ENCODE data around the gene CARMIL3.
"Not testable (repeated sequence)": the region's sequence is repeated elsewhere in the genome, so short reads cannot be mapped to it uniquely, and the experiment has no call there.

DNA sequence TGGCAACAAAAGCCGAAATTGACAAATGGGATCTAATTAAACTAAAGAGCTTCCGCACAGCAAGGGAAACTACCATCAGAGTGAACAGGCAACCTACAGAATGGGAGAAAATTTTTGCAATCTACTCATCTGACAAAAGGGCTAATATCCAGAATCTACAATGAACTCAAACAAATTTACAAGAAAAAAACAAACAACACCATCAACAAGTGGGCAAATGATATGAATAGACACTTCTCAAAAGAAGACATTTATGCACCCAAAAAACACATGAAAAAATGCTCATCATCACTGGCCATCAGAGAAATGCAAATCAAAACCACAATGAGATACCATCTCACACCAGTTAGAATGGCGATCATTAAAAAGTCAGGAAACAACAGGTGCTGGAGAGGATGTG lies 22.1 kb upstream of the CARMIL3 start:
- TF ChIP-seq, protein P1, sequence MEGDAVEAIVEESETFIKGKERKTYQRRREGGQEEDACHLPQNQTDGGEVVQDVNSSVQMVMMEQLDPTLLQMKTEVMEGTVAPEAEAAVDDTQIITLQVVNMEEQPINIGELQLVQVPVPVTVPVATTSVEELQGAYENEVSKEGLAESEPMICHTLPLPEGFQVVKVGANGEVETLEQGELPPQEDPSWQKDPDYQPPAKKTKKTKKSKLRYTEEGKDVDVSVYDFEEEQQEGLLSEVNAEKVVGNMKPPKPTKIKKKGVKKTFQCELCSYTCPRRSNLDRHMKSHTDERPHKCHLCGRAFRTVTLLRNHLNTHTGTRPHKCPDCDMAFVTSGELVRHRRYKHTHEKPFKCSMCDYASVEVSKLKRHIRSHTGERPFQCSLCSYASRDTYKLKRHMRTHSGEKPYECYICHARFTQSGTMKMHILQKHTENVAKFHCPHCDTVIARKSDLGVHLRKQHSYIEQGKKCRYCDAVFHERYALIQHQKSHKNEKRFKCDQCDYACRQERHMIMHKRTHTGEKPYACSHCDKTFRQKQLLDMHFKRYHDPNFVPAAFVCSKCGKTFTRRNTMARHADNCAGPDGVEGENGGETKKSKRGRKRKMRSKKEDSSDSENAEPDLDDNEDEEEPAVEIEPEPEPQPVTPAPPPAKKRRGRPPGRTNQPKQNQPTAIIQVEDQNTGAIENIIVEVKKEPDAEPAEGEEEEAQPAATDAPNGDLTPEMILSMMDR (IDR thresholded peaks at IDR 0.05; ENCODE audit: low read depth, low read length), result not testable (repeated sequence)
- not testable (repeated sequence) for TF ChIP-seq POLR2A (IDR thresholded peaks at IDR 0.05; ENCODE audit: extremely low read depth, insufficient read length)
- TF ChIP-seq, protein P2, sequence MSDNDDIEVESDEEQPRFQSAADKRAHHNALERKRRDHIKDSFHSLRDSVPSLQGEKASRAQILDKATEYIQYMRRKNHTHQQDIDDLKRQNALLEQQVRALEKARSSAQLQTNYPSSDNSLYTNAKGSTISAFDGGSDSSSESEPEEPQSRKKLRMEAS (IDR thresholded peaks at IDR 0.05; ENCODE audit: low read depth, low read length), result not testable (repeated sequence)

Data from NB4 (cell line).